HG03066 (cell line): ENCODE measurements around the gene ASH1L.
"Not testable (repeated sequence)": the region's sequence is repeated elsewhere in the genome, so short reads cannot be mapped to it uniquely, and the experiment has no call there.

Source experiments
- ATAC-seq: cut with Tn5 transposase; IDR thresholded peaks from one replicate; pipeline ENCODE4 v1.9.1; 2021; ENCODE audit warnings: low read depth; ENCODE audit not compliant: unreplicated experiment

Gene ASH1L

DNA sequence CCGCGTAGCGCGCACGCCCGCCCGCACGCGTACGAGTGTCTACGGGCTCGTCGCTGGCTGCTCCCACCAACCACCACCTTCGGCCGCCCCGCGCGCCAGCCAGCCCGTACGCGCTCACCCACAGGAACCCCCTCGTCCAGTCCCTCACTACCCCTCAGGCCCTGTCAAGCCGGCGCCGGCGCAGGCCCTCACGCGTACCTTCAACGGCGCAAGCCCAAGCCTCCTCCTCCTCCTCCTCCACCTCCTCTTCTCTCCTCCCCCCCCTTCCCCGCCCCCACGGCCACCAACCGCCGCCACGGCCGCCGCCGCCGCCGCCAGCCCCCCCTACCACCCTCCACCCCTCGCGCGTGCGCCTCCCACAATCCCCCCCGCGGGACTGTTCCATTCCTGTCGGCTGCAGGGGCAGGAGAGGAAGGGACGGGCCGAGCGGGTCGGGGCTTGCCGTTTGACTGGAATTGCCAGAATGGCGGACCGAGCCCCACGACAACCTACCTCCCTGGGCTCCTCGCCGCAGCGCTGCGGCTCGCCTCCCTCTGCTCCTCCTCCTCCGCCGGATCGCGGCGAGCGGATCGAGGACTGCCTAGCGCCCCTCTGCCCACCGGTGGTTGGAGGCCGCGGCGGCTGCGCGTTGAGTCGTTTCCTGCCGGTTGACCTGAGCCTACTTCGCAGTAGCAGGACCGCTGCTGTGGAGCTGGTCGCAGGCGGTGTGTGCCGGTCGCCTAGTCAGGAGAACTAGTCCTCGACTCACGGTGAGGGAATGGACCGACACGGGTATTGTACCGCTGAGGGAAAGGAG, at the start of gene ASH1L:
ASH1L (minus strand) TSS at position 223 of the 796 bp plus-strand sequence. CDS start 41,284 bp downstream, outside the sequence.
- peak; percentile 69 for ATAC-seq

DNA sequence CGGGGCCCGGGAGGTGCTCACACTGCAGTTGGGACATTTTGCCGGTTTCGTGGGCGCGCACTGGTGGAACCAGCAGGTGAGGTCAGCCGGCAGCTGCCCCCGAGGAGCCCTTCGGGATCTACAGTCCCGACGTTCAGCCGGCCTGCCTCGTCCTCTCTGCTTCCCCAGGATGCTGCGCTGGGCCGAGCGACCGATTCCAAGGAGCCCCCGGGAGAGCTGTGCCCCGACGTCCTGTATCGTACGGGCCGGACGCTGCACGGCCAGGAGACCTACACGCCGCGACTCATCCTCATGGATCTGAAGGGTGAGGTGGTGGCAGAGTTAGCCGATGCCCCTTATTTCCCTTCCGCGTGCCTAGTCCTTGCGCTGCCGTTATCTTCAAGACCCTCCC, 47.6 kb upstream of the ASH1L start:
- peak; percentile 26 for ATAC-seq

DNA sequence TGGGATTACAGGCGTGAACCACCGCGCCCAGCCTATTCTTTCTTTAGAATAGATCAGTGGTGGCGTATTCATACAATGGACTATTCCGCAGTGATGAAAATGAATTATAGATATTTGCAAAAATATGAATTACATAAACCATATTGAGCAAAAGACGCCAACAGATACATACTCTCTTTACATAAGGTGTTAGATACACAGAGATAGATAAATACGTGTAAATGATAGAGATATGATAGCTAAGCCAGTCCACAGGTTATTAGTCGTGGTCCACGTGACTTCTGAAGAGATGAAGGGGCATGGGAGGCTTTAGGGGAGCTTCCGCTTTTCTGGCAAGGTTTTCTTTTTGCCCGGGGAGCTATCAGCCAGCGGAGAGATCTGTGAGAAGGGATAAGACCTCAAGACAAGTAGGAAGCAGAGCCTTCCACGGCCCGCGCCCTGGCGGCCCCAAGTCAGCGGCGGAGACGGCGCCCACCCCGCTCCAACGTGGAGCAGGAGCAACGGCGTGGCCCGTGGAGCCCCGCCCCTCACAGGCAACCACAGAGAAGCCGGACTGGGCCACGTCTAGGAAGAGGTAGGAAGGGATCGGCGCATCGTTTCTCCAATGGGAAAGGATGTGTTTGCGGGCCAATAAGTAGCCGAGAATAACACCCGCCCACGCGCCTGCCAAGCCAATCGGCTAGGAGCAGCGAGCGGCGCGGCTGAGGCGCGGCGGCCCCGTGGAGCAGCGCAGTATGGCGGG, 47.1 kb upstream of the ASH1L start, which contains the start of gene MSTO1:
MSTO1 (plus strand) TSS at position 704 of the 742 bp plus-strand sequence; CDS start at position 735, 31 bp downstream.
- ATAC-seq, result peak; percentile 93

DNA sequence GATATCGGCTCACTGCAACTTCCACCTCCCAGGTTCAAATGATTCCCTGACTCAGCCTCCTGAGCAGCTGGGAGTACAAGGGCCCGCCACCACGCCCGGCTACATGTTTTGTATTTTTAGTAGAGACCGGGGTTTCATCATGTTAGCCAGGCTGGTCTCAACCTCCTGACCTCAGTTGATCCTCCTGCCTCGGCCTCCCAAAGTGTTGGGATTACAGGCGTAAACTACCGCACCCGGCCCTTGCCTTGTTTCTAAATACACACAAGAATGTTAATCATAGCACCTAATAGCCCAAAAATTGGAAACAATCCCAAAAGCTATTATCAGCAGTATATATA, 46.3 kb upstream of the ASH1L start:
- no peak for ATAC-seq

GRCh38 chr1:155607708-155608107, 45.1 kb upstream of the ASH1L start:
- no peak for ATAC-seq

DNA sequence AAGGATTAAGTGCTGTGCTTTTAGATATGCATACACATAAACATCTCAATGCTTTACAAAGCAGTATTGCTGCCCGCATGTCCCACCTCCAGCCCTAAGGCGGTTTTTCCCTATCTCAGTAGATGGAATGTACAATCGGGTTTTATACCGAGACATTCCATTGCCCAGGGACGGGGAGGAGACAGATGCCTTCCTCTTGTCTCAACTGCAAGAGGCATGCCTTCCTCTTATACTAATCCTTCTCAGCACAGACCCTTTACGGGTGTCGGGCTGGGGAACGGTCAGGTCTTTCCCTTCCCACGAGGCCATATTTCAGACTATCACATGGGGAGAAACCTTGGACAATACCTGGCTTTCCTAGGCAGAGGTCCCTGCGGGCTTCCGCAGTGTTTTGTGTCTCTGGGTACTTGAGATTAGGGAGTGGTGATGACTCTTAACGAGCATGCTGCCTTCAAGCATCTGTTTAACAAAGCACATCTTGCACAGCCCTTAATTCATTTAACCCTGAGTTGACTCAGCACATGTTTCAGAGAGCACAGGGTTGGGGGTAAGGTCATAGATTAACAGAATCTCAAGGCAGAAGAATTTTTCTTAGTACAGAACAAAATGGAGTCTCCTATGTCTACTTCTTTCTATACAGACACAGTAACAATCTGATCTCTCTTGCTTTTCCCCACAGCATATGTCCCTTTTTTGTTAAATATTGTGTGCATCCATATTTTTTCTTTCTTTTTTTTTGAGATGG, 37.4 kb upstream of the ASH1L start:
- ATAC-seq, result not testable (repeated sequence)

- ATAC-seq, result no peak
Observed at GRCh38 chr1:155598842-155599331, 36.3 kb upstream of the ASH1L start.

DNA sequence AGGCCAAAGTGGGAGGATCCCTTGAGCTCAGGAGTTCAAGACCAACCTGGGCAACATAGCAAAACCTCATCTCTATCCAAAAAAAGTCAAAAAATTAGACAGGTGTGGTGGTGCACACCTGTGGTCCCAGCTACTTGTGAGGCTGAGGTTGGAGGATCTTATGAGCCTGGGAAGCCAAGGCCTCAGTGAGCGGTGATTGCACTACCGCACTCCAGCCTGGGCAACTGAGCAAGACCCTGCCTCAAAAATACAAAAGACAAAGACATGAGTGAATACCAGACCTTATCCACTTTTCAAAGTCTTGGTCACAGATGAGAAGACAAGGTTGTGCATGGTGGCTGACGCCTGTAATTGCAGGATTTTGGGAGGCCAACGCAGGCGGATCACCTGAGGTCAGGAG, 34.3 kb upstream of the ASH1L start:
- ATAC-seq, result no peak

DNA sequence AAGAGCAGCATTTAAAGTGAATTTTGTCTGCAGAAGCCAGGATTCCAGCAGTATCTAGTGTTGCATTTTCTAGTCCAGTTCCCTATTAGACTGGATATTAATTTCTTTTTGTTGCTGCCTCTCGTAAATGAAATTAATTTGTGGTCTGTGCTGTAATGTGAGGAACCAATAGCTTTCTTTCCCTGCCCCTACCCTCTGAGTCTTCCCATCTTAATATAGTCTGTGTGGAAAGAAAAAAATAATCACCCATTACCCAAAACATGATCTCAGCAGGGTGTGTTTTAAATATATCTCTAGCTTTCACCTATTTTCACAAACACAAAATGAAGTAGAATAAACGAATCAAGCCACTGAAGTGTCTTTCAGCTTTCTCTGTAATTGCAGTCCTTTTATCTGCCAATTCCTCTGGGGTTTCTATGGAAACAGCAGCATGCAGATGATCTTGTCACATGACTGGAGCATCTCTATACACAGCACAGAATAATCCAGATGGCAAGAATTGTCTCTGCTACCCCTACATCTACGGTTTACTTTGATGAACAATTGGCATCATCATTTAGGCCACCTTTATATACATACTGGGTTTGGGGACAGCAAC, 33.4 kb upstream of the ASH1L start:
- not testable (repeated sequence) for ATAC-seq

DNA sequence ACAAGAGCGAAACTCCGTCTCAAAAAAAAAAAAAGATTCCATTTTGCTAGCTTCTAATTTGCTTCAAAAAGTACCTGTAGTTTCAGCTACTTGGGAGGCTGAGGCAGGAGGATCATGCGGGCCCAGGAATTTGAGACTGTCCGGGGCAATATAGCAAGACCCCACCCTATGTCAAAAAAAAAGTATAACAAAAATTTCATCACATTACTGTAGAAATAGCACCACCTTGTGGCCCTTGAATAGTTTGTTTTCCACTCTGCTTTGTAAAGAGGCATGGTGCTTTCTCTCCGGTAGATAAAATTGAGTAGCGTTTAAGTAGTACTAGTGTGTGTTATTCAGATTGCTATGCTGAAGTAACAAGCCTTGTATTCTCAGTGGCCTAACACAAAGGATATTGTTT, 29.2 kb upstream of the ASH1L start:
- no peak for ATAC-seq

DNA sequence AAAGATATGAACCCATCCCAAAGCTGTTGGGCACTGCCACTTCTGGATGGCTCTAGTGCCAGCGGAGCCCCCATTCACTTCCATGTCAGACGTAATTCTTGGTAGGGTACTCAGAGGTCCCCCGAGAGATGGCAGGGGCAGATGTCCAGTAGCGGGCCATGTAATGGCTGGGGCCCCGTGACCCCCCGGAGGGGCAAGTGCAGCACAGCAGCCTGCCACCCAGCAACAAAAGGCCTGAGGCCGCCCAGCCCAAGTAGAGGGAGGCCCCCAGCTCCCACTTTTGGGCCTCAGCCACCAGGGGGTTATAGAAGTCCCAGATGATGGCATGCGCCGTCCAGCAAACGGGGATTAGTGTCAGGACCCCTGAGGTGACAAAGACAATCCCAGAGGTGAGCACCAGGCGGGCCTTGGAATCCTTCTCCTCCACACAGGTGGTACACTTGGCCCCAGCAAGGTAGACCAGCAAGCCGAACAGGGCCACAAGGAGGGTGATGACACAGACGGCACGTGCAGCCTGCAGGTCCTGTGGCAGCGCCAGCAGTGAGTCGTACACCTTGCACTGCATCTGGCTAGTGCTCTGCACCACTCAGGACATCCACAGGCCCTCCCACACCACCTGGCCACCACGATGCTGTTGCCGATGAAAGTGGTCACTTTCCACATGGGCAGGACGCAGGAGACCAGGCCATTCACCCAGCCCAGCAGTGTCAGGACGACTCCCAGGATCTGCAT, 28.1 kb upstream of the ASH1L start:
- not testable (repeated sequence) for ATAC-seq

GRCh38 chr1:155589282-155589681, 26.7 kb upstream of the ASH1L start:
- not testable (repeated sequence) for ATAC-seq

GRCh38 chr1:155583846-155584245, 21.2 kb upstream of the ASH1L start:
- ATAC-seq, result not testable (repeated sequence)

DNA sequence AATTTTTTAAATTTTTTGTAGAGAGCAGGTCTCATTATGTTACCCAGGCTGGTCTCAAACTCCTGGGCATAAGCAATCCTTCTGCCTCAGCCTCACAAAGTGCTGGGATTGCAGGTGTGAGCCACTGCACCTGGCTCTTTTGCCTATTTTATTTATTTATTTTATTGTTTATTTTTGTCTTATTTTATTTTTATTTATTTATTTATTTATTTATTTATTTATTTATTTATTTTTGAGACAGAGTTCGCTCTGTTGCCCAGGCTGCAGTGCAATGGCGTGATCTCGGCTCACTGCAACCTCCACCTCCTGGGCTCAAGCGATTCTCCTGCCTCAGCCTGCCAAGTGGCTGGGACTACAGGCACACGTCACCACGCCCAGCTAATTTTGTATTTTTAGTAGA, 13.0 kb upstream of the ASH1L start:
- ATAC-seq, result not testable (repeated sequence)

- no peak for ATAC-seq
Observed at GRCh38 chr1:155574077-155574476, 11.5 kb upstream of the ASH1L start.

DNA sequence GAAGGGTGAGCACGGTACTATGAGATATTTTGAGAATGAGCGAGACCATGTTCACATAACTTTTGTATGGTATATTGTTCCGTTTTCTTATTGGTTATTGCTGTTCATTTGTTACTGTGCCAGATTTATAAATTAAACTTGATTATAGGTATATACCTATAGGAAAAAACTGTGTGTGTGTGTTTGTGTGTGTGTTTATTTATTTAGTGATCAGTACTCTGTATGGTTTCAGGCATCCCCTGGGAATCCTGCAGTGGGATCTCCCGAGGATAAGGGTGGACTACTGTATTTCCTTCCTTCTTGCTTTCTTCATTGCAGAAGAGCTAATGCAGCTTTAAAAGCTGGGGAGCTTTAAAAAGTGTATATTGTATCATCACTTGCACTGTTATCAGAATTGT, 8.0 kb upstream of the ASH1L start:
- no peak for ATAC-seq

GRCh38 chr1:155569988-155570592, 7.5 kb upstream of the ASH1L start:
- ATAC-seq, result no peak

DNA sequence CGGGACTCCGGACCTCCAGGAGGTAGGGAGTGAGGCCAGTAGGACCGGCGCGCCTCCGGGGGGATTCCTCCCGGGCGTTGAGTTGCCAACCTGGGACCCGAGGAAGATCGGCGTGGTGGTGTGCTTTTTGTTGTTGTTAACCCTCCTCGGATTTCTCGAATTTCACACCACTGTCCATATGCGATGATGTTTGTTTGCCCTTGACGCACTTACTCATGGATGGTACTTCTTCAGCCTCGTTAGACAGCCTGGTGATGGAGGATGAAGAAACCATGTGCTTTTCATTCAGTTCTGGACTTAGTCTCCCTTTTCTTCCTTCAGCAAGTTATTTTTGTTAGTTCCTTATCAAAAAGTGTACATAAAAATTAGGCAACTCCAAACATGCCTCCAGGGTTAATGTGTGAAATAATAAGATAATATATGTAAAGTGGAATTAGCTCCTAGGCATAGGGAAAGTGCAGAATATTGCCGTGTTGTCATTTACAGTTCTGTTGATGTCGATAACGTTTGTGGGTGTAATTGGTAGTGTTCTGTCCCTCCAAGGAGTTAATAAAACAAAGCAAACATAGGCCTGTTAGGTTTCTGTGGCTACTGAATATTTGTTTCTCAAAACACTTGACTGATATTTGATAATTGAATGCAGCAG, 897 bp upstream of the ASH1L start:
- not testable (repeated sequence) for ATAC-seq
